HCT116 (cell line): Measurements from ENCODE around the gene PRXL2C.

Source experiments
- CEBPB ChIP-seq: IDR thresholded peaks from 2 replicates; pipeline ENCODE4 v1.6.1; 2012; ENCODE audit warnings: low read depth
- EGR1 ChIP-seq: IDR thresholded peaks from 2 replicates; pipeline ENCODE4 v1.6.1; 2012; ENCODE audit warnings: low read depth
- EZH2phosphoT487 ChIP-seq: fragments of 200-600 bp; IDR thresholded peaks from 2 replicates; pipeline ENCODE4 v1.6.1; 2018; ENCODE audit warnings: antibody characterized with exemption, borderline replicate concordance
- FOSL1 ChIP-seq: IDR thresholded peaks from 2 replicates; pipeline ENCODE4 v1.6.1; 2012; ENCODE audit warnings: low read depth
- JUND ChIP-seq: IDR thresholded peaks from 2 replicates; pipeline ENCODE4 v1.6.1; 2012
- POLR2A ChIP-seq: IDR thresholded peaks from 2 replicates; pipeline ENCODE4 v1.7.0; 2011; ENCODE audit warnings: borderline replicate concordance; ENCODE audit not compliant: insufficient read depth, insufficient read length; ENCODE audit errors: extremely low read depth
- POLR2AphosphoS5 ChIP-seq: IDR thresholded peaks from 2 replicates; pipeline ENCODE4 v1.6.1; 2011; ENCODE audit warnings: mild to moderate bottlenecking, low read depth, low read length, moderate library complexity
- SIN3A ChIP-seq: IDR thresholded peaks from 2 replicates; pipeline ENCODE4 v1.6.1; 2012; ENCODE audit warnings: low read depth
- SRF ChIP-seq: IDR thresholded peaks from 2 replicates; pipeline ENCODE4 v1.6.1; 2012; ENCODE audit warnings: low read depth
- ZFX ChIP-seq: fragments of 450-650 bp; IDR thresholded peaks from 2 replicates; pipeline ENCODE4 v1.6.1; 2017
- TF ChIP-seq, protein P1 (sequence below), 3 experiments: fragments of 200-600 bp in 1 of 3; sonication (generic) in 1 of 3; IDR thresholded peaks in 2 of 3; conservative IDR thresholded peaks in 1 of 3; 2 replicates each; pipeline ENCODE4 v1.5.1; 2012 to 2017; ENCODE audit warnings: low read depth in 2 of 3, low read length in 2 of 3, antibody characterized with exemption in 1 of 3, borderline replicate concordance in 1 of 3, control low read depth in 1 of 3, mild to moderate bottlenecking in 1 of 3, mixed read lengths in 1 of 3, mixed run types in 1 of 3, moderate library complexity in 1 of 3; ENCODE audit not compliant: insufficient read depth in 1 of 3
- TF ChIP-seq, protein P2 (sequence below): IDR thresholded peaks from 2 replicates; pipeline ENCODE4 v1.6.1; 2012

DNA sequence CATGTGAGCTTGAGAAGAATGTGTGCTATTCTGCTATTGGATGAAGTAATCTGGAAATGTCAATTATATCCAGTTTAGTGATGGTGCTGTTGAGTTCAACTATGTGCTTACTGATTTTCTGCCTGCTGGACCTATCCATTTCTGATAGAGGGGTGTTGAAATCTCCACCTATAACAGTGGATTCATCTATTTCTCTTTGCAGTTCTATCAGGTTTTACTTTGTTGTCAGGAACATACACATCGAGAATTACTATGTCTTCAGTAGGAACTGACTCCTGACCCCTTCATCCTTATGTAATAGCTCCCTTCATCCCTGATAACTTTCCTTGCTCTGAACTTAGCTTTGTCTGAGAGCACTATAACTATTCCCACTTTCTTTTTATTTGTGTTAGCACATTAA, 18.7 kb downstream of the PRXL2C start:
- TF ChIP-seq, protein P1, sequence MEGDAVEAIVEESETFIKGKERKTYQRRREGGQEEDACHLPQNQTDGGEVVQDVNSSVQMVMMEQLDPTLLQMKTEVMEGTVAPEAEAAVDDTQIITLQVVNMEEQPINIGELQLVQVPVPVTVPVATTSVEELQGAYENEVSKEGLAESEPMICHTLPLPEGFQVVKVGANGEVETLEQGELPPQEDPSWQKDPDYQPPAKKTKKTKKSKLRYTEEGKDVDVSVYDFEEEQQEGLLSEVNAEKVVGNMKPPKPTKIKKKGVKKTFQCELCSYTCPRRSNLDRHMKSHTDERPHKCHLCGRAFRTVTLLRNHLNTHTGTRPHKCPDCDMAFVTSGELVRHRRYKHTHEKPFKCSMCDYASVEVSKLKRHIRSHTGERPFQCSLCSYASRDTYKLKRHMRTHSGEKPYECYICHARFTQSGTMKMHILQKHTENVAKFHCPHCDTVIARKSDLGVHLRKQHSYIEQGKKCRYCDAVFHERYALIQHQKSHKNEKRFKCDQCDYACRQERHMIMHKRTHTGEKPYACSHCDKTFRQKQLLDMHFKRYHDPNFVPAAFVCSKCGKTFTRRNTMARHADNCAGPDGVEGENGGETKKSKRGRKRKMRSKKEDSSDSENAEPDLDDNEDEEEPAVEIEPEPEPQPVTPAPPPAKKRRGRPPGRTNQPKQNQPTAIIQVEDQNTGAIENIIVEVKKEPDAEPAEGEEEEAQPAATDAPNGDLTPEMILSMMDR (IDR thresholded peaks at IDR 0.05 in 2 of 3, conservative IDR thresholded peaks at IDR 0.05 in 1 of 3; ENCODE audit: borderline replicate concordance in 1 of 3, insufficient read depth in 1 of 3, low read depth in 2 of 3, low read length in 2 of 3): no peak
- no peak for TF ChIP-seq EGR1
- no peak for TF ChIP-seq POLR2A
- no peak for TF ChIP-seq POLR2AphosphoS5
- TF ChIP-seq, protein P2, sequence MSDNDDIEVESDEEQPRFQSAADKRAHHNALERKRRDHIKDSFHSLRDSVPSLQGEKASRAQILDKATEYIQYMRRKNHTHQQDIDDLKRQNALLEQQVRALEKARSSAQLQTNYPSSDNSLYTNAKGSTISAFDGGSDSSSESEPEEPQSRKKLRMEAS: no peak
- no peak for TF ChIP-seq SRF
- TF ChIP-seq CEBPB: no peak
- TF ChIP-seq SIN3A: no peak
- TF ChIP-seq JUND: no peak
- TF ChIP-seq FOSL1: no peak
- no peak for TF ChIP-seq ZFX
- no peak for TF ChIP-seq EZH2phosphoT487
